GM23338 (cell line): Measurements from ENCODE around the gene LRRC4. TPM values are rescaled to one million over a fixed set of nuclear protein-coding genes. Genes with fewer than 3 reads are reported as not detected.

Experiments used
- ATAC-seq: fragments of 200-7000 bp; cut with Tn5 transposase; 3 replicates; pipeline ENCODE4 v1.9.1; 2020
- DNase-seq: peaks from one replicate; pipeline ENCODE4 v3.0.0-alpha.2; 2015; ENCODE audit warnings: low spot score
- H2AFZ ChIP-seq: fragments of 200-600 bp; sonication (generic); 2 replicates; pipeline ENCODE4 v1.8.0; 2016; ENCODE audit warnings: antibody characterized with exemption, mild to moderate bottlenecking, moderate library complexity
- H3F3A ChIP-seq: fragments of 200-600 bp; sonication (generic); replicated peaks from 2 replicates; pipeline ENCODE4 v1.8.0; 2017; ENCODE audit warnings: antibody characterized with exemption, mixed run types, low read depth
- H3K27ac ChIP-seq: fragments of 200-600 bp; sonication (generic); 2 replicates; pipeline ENCODE4 v1.6.1; 2016; ENCODE audit warnings: low read depth
- H3K27me3 ChIP-seq: fragments of 200-600 bp; sonication (generic); 2 replicates; pipeline ENCODE4 v1.8.0; 2016; ENCODE audit warnings: mild to moderate bottlenecking, mixed run types, moderate library complexity; ENCODE audit not compliant: insufficient read depth
- H3K36me3 ChIP-seq: fragments of 200-600 bp; sonication (generic); 2 replicates; pipeline ENCODE4 v1.8.0; 2016; ENCODE audit warnings: mild to moderate bottlenecking; ENCODE audit not compliant: insufficient read depth
- H3K4me1 ChIP-seq: fragments of 200-600 bp; sonication (generic); 2 replicates; pipeline ENCODE4 v1.8.0; 2016; ENCODE audit warnings: mild to moderate bottlenecking, moderate library complexity; ENCODE audit not compliant: insufficient read depth
- H3K4me2 ChIP-seq: fragments of 200-600 bp; sonication (generic); 2 replicates; pipeline ENCODE4 v1.7.1; 2017; ENCODE audit warnings: mixed run types
- H3K4me3 ChIP-seq: fragments of 200-600 bp; sonication (generic); 2 replicates; pipeline ENCODE4 v1.6.1; 2016; ENCODE audit warnings: mixed run types
- H3K79me2 ChIP-seq: fragments of 200-600 bp; sonication (generic); replicated peaks from 2 replicates; pipeline ENCODE4 v1.8.0; 2017; ENCODE audit warnings: mild to moderate bottlenecking; ENCODE audit not compliant: insufficient read depth
- H3K9me2 ChIP-seq: fragments of 200-600 bp; sonication (generic); 2 replicates; pipeline ENCODE4 v1.8.0; 2017; ENCODE audit not compliant: insufficient read depth
- H4K20me1 ChIP-seq: fragments of 200-600 bp; sonication (generic); replicated peaks from 2 replicates; pipeline ENCODE4 v1.8.0; 2017; ENCODE audit warnings: mild to moderate bottlenecking; ENCODE audit not compliant: insufficient read depth
- H3K27ac Mint-ChIP-seq: 2 replicates; pipeline ENCODE4 v1.8.0; 2020; ENCODE audit warnings: inconsistent platforms, mild to moderate bottlenecking, moderate library complexity, mixed read lengths
- H3K27me3 Mint-ChIP-seq: 3 replicates; pipeline ENCODE4 v1.8.0; 2022; ENCODE audit warnings: low read depth, mild to moderate bottlenecking, moderate library complexity, mixed read lengths, inconsistent platforms; ENCODE audit not compliant: insufficient read depth, poor library complexity
- H3K36me3 Mint-ChIP-seq: 3 replicates; pipeline ENCODE4 v1.8.0; 2021; ENCODE audit warnings: low read depth, mild to moderate bottlenecking, inconsistent platforms, moderate library complexity, mixed read lengths
- H3K4me1 Mint-ChIP-seq: 3 replicates; pipeline ENCODE4 v1.8.0; 2020; ENCODE audit warnings: mild to moderate bottlenecking, inconsistent platforms, mixed read lengths
- H3K4me3 Mint-ChIP-seq: 3 replicates; pipeline ENCODE4 v1.8.0; 2021; ENCODE audit warnings: moderate library complexity, mild to moderate bottlenecking, inconsistent platforms, mixed read lengths
- H3K9me3 Mint-ChIP-seq: 3 replicates; pipeline ENCODE4 v1.8.0; 2020; ENCODE audit warnings: moderate library complexity, mild to moderate bottlenecking, inconsistent platforms, mixed read lengths
- CREB1 ChIP-seq: fragments of 250-450 bp; sonication (Bioruptor Pico); IDR thresholded peaks from 2 replicates; pipeline ENCODE4 v1.5.0; 2020; ENCODE audit warnings: low read depth, mild to moderate bottlenecking, moderate library complexity
- CTCF ChIP-seq, 2 experiments: fragments of 200-600 bp in 1 of 2; sonication (generic) in 1 of 2; conservative IDR thresholded peaks; 2 replicates each; pipeline versions ENCODE4 v1.5.1 to v1.6.1; 2016 to 2017; ENCODE audit warnings: antibody characterized with exemption in 2 of 2, low read depth in 2 of 2, mild to moderate bottlenecking in 2 of 2, moderate library complexity in 1 of 2
- EZH2 ChIP-seq: fragments of 200-600 bp; sonication (generic); IDR thresholded peaks from one replicate; pipeline ENCODE4 v1.8.0; 2017; ENCODE audit warnings: antibody characterized with exemption, mild to moderate bottlenecking, low read depth; ENCODE audit not compliant: unreplicated experiment
- EZH2phosphoT487 ChIP-seq: fragments of 200-600 bp; sonication (generic); IDR thresholded peaks from one replicate; pipeline ENCODE4 v1.8.1; 2018; ENCODE audit warnings: antibody characterized with exemption; ENCODE audit not compliant: unreplicated experiment
- JUNB ChIP-seq: IDR thresholded peaks from one replicate; pipeline ENCODE4 v1.6.1; 2016; ENCODE audit warnings: antibody characterized with exemption; ENCODE audit not compliant: unreplicated experiment
- NANOG ChIP-seq: IDR thresholded peaks from 2 replicates; pipeline ENCODE4 v1.6.1; 2016; ENCODE audit warnings: antibody characterized with exemption, borderline replicate concordance
- POLR2AphosphoS5 ChIP-seq: IDR thresholded peaks from 2 replicates; pipeline ENCODE4 v1.6.1; 2016; ENCODE audit warnings: antibody characterized with exemption, low read depth
- STAT1 ChIP-seq: IDR thresholded peaks from one replicate; pipeline ENCODE4 v1.6.1; 2016; ENCODE audit warnings: antibody characterized with exemption; ENCODE audit not compliant: unreplicated experiment
- ZNF114 ChIP-seq: fragments of 250-450 bp; sonication (Bioruptor Pico); IDR thresholded peaks from 2 replicates; pipeline ENCODE4 v1.5.0; 2020; ENCODE audit warnings: mild to moderate bottlenecking, moderate library complexity
- ZNF331 ChIP-seq: fragments of 250-450 bp; sonication (Bioruptor Pico); IDR thresholded peaks from 2 replicates; pipeline ENCODE4 v1.5.0; 2020; ENCODE audit warnings: low read depth, mild to moderate bottlenecking, moderate library complexity
- polyA plus RNA-seq: library from polyadenylated mRNA; unstranded; fragments of >200 nt; fragmentation: Nextera tagmentation; extraction: Ambion mirVana; gene quantifications from 2 replicates; pipeline ENCODE4 v1.2.1, GENCODE V29; 2016
- total RNA-seq: library from RNA; depleted of rRNA; stranded (reverse); fragments of >200 nt; shearing (Covaris generic); gene quantifications from 2 replicates; pipeline ENCODE4 v1.2.3, GENCODE V29; 2014
- TF ChIP-seq, protein P1 (sequence below): IDR thresholded peaks from one replicate; pipeline ENCODE4 v1.6.1; 2018; ENCODE audit warnings: antibody characterized with exemption; ENCODE audit not compliant: unreplicated experiment
- TF ChIP-seq, protein P2 (sequence below): IDR thresholded peaks from 2 replicates; pipeline ENCODE4 v1.6.1; 2016; ENCODE audit warnings: antibody characterized with exemption
- TF ChIP-seq, protein P3 (sequence below): fragments of 250-450 bp; sonication (Bioruptor Pico); IDR thresholded peaks from 2 replicates; pipeline ENCODE4 v1.5.0; 2020; ENCODE audit warnings: mild to moderate bottlenecking, moderate library complexity

LRRC4 gene
- total and polyA plus RNA-seq, 2 experiments from 2014 or later = 1.9 to 5.2 TPM

GRCh38 chr7:127996253-127997071, 34.8 kb downstream of the LRRC4 start:
- H3K4me3 Mint-ChIP-seq = no peak overlapping the region
- Histone ChIP-seq H3K79me2 (peaks cover 6% of the 10 kb centered on the region), H3K4me1 (peaks cover 17% of the 10 kb centered on the region), H3K9me2 (no peaks in the 10 kb centered on the region), H3K36me3 (no peaks in the 10 kb centered on the region; the same call in 1 of the 2 replicates), H3K4me3 (no peak overlapping the region), H3F3A (no peaks in the 10 kb centered on the region), H4K20me1 (peaks cover 12% of the 10 kb centered on the region), H2AFZ (no peak overlapping the region), H3K27me3 (no peaks in the 10 kb centered on the region), H3K27ac (peak overlapping the region; percentile 74; the same call in 1 of the 2 replicates), H3K4me2 (0 out of 2 replicates have a peak overlapping the region, but pooled peaks have one; percentile 13)
- peaks cover 2% of the 10 kb centered on the region for H3K27me3 Mint-ChIP-seq
- H3K36me3 Mint-ChIP-seq = peaks cover 13% of the 10 kb centered on the region
- ATAC-seq = no peak; the same call in 2 of the 3 replicates
- TF ChIP-seq STAT1 = no peak
- TF ChIP-seq POLR2AphosphoS5 = no peak
- TF ChIP-seq, protein P1, sequence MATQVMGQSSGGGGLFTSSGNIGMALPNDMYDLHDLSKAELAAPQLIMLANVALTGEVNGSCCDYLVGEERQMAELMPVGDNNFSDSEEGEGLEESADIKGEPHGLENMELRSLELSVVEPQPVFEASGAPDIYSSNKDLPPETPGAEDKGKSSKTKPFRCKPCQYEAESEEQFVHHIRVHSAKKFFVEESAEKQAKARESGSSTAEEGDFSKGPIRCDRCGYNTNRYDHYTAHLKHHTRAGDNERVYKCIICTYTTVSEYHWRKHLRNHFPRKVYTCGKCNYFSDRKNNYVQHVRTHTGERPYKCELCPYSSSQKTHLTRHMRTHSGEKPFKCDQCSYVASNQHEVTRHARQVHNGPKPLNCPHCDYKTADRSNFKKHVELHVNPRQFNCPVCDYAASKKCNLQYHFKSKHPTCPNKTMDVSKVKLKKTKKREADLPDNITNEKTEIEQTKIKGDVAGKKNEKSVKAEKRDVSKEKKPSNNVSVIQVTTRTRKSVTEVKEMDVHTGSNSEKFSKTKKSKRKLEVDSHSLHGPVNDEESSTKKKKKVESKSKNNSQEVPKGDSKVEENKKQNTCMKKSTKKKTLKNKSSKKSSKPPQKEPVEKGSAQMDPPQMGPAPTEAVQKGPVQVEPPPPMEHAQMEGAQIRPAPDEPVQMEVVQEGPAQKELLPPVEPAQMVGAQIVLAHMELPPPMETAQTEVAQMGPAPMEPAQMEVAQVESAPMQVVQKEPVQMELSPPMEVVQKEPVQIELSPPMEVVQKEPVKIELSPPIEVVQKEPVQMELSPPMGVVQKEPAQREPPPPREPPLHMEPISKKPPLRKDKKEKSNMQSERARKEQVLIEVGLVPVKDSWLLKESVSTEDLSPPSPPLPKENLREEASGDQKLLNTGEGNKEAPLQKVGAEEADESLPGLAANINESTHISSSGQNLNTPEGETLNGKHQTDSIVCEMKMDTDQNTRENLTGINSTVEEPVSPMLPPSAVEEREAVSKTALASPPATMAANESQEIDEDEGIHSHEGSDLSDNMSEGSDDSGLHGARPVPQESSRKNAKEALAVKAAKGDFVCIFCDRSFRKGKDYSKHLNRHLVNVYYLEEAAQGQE = no peak
- no peak for TF ChIP-seq EZH2phosphoT487
- TF ChIP-seq EZH2 = no peak
- TF ChIP-seq NANOG = no peak
- TF ChIP-seq CTCF (conservative IDR thresholded peaks at IDR 0.05; ENCODE audit: low read depth in 2 of 2) = no peak
- TF ChIP-seq ZNF331 = no peak
- no peak for TF ChIP-seq JUNB
- TF ChIP-seq CREB1 (CRISPR knock-in tag) = no peak
- TF ChIP-seq, protein P2, sequence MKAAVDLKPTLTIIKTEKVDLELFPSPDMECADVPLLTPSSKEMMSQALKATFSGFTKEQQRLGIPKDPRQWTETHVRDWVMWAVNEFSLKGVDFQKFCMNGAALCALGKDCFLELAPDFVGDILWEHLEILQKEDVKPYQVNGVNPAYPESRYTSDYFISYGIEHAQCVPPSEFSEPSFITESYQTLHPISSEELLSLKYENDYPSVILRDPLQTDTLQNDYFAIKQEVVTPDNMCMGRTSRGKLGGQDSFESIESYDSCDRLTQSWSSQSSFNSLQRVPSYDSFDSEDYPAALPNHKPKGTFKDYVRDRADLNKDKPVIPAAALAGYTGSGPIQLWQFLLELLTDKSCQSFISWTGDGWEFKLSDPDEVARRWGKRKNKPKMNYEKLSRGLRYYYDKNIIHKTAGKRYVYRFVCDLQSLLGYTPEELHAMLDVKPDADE = no peak
- TF ChIP-seq, protein P3, sequence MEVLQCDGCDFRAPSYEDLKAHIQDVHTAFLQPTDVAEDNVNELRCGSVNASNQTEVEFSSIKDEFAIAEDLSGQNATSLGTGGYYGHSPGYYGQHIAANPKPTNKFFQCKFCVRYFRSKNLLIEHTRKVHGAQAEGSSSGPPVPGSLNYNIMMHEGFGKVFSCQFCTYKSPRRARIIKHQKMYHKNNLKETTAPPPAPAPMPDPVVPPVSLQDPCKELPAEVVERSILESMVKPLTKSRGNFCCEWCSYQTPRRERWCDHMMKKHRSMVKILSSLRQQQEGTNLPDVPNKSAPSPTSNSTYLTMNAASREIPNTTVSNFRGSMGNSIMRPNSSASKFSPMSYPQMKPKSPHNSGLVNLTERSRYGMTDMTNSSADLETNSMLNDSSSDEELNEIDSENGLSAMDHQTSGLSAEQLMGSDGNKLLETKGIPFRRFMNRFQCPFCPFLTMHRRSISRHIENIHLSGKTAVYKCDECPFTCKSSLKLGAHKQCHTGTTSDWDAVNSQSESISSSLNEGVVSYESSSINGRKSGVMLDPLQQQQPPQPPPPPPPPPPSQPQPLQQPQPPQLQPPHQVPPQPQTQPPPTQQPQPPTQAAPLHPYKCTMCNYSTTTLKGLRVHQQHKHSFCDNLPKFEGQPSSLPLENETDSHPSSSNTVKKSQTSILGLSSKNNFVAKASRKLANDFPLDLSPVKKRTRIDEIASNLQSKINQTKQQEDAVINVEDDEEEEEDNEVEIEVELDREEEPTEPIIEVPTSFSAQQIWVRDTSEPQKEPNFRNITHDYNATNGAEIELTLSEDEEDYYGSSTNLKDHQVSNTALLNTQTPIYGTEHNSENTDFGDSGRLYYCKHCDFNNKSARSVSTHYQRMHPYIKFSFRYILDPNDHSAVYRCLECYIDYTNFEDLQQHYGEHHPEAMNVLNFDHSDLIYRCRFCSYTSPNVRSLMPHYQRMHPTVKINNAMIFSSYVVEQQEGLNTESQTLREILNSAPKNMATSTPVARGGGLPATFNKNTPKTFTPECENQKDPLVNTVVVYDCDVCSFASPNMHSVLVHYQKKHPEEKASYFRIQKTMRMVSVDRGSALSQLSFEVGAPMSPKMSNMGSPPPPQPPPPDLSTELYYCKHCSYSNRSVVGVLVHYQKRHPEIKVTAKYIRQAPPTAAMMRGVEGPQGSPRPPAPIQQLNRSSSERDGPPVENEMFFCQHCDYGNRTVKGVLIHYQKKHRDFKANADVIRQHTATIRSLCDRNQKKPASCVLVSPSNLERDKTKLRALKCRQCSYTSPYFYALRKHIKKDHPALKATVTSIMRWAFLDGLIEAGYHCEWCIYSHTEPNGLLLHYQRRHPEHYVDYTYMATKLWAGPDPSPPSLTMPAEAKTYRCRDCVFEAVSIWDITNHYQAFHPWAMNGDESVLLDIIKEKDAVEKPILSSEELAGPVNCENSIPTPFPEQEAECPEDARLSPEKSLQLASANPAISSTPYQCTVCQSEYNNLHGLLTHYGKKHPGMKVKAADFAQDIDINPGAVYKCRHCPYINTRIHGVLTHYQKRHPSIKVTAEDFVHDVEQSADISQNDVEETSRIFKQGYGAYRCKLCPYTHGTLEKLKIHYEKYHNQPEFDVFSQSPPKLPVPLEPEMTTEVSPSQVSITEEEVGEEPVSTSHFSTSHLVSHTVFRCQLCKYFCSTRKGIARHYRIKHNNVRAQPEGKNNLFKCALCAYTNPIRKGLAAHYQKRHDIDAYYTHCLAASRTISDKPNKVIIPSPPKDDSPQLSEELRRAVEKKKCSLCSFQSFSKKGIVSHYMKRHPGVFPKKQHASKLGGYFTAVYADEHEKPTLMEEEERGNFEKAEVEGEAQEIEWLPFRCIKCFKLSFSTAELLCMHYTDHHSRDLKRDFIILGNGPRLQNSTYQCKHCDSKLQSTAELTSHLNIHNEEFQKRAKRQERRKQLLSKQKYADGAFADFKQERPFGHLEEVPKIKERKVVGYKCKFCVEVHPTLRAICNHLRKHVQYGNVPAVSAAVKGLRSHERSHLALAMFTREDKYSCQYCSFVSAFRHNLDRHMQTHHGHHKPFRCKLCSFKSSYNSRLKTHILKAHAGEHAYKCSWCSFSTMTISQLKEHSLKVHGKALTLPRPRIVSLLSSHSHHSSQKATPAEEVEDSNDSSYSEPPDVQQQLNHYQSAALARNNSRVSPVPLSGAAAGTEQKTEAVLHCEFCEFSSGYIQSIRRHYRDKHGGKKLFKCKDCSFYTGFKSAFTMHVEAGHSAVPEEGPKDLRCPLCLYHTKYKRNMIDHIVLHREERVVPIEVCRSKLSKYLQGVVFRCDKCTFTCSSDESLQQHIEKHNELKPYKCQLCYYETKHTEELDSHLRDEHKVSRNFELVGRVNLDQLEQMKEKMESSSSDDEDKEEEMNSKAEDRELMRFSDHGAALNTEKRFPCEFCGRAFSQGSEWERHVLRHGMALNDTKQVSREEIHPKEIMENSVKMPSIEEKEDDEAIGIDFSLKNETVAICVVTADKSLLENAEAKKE = no peak
- no peak for TF ChIP-seq ZNF114 (CRISPR knock-in tag)
- peaks cover 42% of the 10 kb centered on the region for H3K4me1 Mint-ChIP-seq
- DNase-seq = no peak
- H3K27ac Mint-ChIP-seq = peak overlapping the region; percentile 30
- no peaks in the 10 kb centered on the region for H3K9me3 Mint-ChIP-seq
